Brain microvascular endothelial cell (primary cell): Measurements from ENCODE around the gene MPHOSPH9.
A peak's percentile ranks its signal among the peaks of the same experiment; 100 is the strongest.

Experiments used
- DNase-seq: peaks from one replicate; pipeline ENCODE4 v3.0.0-alpha.2; 2020
- H3K27ac ChIP-seq: fragments of 250-450 bp; sonication (Bioruptor Pico); 2 replicates; pipeline ENCODE4 v1.5.1; 2020; ENCODE audit warnings: mild to moderate bottlenecking, moderate library complexity
- H3K27me3 ChIP-seq: fragments of 250-450 bp; sonication (Bioruptor Pico); replicated peaks from 2 replicates; pipeline ENCODE4 v1.5.1; 2020; ENCODE audit warnings: mild to moderate bottlenecking
- H3K36me3 ChIP-seq: fragments of 250-450 bp; sonication (Bioruptor Pico); replicated peaks from 2 replicates; pipeline ENCODE4 v1.5.1; 2020; ENCODE audit warnings: mild to moderate bottlenecking
- H3K4me3 ChIP-seq: 2 replicates; pipeline ENCODE4 v1.5.1; 2011; ENCODE audit warnings: low read depth, mild to moderate bottlenecking, control low read depth, low read length, moderate library complexity
- in situ Hi-C: cut with HindIII; loops from 2 replicates; pipeline ENCODE4 v1.10.0; 2017; ENCODE audit warnings: low sequenced_read_pairs, low pct_ligation_motif_present
- TF ChIP-seq, protein P1 (sequence below): IDR thresholded peaks from 2 replicates; pipeline ENCODE4 v1.5.1; 2011; ENCODE audit warnings: low read depth, mild to moderate bottlenecking, moderate library complexity, low read length, control low read depth, inconsistent platforms; ENCODE audit errors: missing control alignments

The MPHOSPH9 gene

GRCh38 chr12:123142518-123142840 is 90.5 kb downstream of the MPHOSPH9 start:
- H3K36me3 ChIP-seq: no peaks in the 10 kb centered on the region
- no peak overlapping the region for H3K4me3 ChIP-seq
- TF ChIP-seq, protein P1, sequence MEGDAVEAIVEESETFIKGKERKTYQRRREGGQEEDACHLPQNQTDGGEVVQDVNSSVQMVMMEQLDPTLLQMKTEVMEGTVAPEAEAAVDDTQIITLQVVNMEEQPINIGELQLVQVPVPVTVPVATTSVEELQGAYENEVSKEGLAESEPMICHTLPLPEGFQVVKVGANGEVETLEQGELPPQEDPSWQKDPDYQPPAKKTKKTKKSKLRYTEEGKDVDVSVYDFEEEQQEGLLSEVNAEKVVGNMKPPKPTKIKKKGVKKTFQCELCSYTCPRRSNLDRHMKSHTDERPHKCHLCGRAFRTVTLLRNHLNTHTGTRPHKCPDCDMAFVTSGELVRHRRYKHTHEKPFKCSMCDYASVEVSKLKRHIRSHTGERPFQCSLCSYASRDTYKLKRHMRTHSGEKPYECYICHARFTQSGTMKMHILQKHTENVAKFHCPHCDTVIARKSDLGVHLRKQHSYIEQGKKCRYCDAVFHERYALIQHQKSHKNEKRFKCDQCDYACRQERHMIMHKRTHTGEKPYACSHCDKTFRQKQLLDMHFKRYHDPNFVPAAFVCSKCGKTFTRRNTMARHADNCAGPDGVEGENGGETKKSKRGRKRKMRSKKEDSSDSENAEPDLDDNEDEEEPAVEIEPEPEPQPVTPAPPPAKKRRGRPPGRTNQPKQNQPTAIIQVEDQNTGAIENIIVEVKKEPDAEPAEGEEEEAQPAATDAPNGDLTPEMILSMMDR: no peak
- DNase-seq: no peak
- in situ Hi-C loops: no loop called here
- no peak overlapping the region for H3K27ac ChIP-seq
- H3K27me3 ChIP-seq: no peaks in the 10 kb centered on the region

DNA sequence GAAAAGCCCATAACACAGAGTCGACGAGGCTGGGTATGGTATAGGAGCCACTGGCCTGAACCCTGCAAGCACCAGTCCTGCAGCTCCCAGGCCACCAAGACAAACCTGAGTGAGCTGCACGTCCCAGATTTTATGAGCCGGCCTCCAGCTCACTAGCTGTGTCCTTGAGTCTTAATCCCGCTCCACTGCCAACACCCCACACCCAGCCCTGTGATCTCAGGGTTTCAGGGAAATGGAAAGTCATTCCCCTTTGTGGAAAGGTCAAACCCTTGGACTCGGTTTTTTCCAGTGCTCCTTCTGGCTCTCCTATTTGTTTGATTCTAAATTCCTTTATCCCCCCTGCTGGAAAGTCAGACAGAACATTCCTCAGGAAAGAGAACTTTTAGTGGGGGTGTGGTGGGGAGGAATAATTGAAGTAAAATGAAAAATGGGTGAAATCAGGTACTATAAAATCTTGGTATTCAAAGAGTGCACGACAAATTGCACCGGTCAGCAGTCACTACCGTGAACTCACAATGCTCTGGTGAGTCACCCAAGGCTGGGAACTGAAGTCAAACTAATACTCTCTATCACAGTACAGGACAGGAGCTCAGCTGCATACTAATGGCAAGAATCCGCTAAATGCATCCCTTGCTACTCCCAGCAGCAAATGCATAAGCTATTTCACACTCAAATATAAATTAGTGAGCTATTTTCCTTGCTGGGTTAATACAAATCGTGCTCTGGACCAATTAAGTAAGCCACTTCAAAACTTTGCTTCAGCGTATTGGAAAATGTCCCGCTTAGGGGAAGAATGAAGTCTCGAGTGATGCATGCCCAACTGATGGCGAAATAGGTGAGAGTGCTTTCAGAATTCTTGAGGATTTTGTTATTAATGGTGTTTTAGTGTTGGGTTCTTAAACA is 91.1 kb downstream of the MPHOSPH9 start:
- peak; percentile 86 for DNase-seq
- Histone ChIP-seq H3K36me3 (no peaks in the 10 kb centered on the region), H3K27me3 (no peaks in the 10 kb centered on the region), H3K27ac (peak overlapping the region; percentile 54), H3K4me3 (no peak overlapping the region)
- TF ChIP-seq, protein P1: no peak
- in situ Hi-C loops: no loop called here

- TF ChIP-seq, protein P1: no peak
- no peaks in the 10 kb centered on the region for H3K36me3 ChIP-seq
- no peaks in the 10 kb centered on the region for H3K27me3 ChIP-seq
- in situ Hi-C loops: no loop called here
- no peak overlapping the region for H3K4me3 ChIP-seq
- no peak for DNase-seq
- H3K27ac ChIP-seq: peak overlapping the region; percentile 54
Observed at GRCh38 chr12:123140676-123141614, 92.0 kb downstream of the MPHOSPH9 start.

- Histone ChIP-seq H3K36me3 (no peaks in the 10 kb centered on the region), H3K4me3 (no peak overlapping the region), H3K27ac (no peak overlapping the region), H3K27me3 (no peaks in the 10 kb centered on the region)
- no peak for DNase-seq
- in situ Hi-C loops: no loop called here
- TF ChIP-seq, protein P1: no peak
Observed at GRCh38 chr12:123139926-123140675, 92.8 kb downstream of the MPHOSPH9 start.

DNA sequence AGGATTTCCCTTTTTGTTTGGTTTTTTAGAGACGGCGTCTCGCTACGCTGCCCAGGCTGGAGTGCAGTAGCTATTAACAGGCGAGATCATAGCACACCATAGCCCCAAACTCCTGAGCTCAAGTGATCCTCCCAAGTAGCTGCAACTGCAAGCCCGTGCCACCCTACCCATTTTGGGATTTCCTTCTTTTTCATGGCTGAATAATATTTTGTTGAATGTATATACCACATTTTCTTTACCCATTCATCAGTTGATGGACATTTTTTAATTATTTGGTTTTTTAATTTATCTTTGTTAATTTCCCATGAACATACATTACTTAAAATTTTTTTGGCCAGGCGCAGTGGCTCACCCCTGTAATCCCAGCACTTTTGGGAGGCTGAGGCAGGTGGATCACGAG is 97.3 kb downstream of the MPHOSPH9 start:
- DNase-seq: no peak
- TF ChIP-seq, protein P1: no peak
- H3K27me3 ChIP-seq: no peaks in the 10 kb centered on the region
- H3K27ac ChIP-seq: no peak overlapping the region
- H3K4me3 ChIP-seq: no peak overlapping the region
- in situ Hi-C loops: no loop called here
- no peaks in the 10 kb centered on the region for H3K36me3 ChIP-seq
